Measurements from ENCODE around the gene TMPRSS13. TPM values are rescaled to one million over a fixed set of nuclear protein-coding genes. Genes with fewer than 3 reads are reported as not detected.
"Not testable (repeated sequence)": the region's sequence is repeated elsewhere in the genome, so short reads cannot be mapped to it uniquely, and the experiment has no call there.

The TMPRSS13 gene
- total RNA-seq, 2 donors from 2014 or later = 1.2 to 14.7 TPM

DNA sequence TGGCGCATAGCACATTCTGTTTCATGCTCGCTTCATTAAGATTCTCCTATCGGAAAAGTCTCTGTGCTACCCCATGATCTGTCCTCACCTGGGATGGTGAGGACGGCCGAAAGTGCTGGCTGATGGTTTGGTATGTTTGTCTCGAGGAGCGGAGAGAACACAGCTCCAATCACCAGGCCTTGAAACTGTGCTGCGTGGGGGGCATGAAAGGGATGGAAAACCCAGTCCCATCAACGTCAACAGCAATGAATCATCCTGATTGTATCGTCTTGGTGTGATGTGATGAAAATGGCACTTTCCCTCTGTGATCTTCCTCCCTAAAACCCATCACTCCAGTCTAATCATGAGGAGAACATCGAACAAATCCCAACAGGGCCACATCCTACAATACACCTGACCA, 61.1 kb downstream of the TMPRSS13 start:
- no peak for DNase-seq (ENCODE audit: low spot score)
- 73% methylated on average over 11 of the region's 11 CpGs for WGBS
- H3K27ac ChIP-seq = no peak overlapping the region
- H3K4me1 ChIP-seq (replicated peaks) = no peaks in the 10 kb centered on the region
- H3K9me3 ChIP-seq = no peaks in the 10 kb centered on the region
- intact Hi-C loops (cut with DNase I) = no loop called here
- H3K4me3 ChIP-seq = no peak overlapping the region
- no peaks in the 10 kb centered on the region for H3K36me3 ChIP-seq
- H3K27me3 ChIP-seq (replicated peaks; ENCODE audit: insufficient read depth) = no peaks in the 10 kb centered on the region
- TF ChIP-seq POLR2AphosphoS5 (IDR thresholded peaks at IDR 0.05) (no peak), POLR2A (IDR thresholded peaks at IDR 0.05) (no peak)
- TF ChIP-seq, protein P1, sequence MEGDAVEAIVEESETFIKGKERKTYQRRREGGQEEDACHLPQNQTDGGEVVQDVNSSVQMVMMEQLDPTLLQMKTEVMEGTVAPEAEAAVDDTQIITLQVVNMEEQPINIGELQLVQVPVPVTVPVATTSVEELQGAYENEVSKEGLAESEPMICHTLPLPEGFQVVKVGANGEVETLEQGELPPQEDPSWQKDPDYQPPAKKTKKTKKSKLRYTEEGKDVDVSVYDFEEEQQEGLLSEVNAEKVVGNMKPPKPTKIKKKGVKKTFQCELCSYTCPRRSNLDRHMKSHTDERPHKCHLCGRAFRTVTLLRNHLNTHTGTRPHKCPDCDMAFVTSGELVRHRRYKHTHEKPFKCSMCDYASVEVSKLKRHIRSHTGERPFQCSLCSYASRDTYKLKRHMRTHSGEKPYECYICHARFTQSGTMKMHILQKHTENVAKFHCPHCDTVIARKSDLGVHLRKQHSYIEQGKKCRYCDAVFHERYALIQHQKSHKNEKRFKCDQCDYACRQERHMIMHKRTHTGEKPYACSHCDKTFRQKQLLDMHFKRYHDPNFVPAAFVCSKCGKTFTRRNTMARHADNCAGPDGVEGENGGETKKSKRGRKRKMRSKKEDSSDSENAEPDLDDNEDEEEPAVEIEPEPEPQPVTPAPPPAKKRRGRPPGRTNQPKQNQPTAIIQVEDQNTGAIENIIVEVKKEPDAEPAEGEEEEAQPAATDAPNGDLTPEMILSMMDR (IDR thresholded peaks at IDR 0.05) = no peak

GRCh38 chr11:117866526-117866925, 62.7 kb downstream of the TMPRSS13 start:
- TF ChIP-seq POLR2A (IDR thresholded peaks at IDR 0.05) (no peak), POLR2AphosphoS5 (IDR thresholded peaks at IDR 0.05) (no peak)
- TF ChIP-seq, protein P1 (IDR thresholded peaks at IDR 0.05) = no peak
- no peaks in the 10 kb centered on the region for H3K4me1 ChIP-seq (replicated peaks)

GRCh38 chr11:117865546-117865945, 63.7 kb downstream of the TMPRSS13 start:
- WGBS = 90% methylated on average over 13 of the region's 13 CpGs
- H3K36me3 ChIP-seq; H3K4me3 ChIP-seq; H3K9me3 ChIP-seq; H3K27me3 ChIP-seq (replicated peaks; ENCODE audit: insufficient read depth); intact Hi-C loops (cut with DNase I); H3K27ac ChIP-seq; DNase-seq (ENCODE audit: low spot score); H3K4me1 ChIP-seq (replicated peaks): not testable (repeated sequence)

More at GRCh38 chr11:117866526-117866925, 62.7 kb downstream of the TMPRSS13 start:
- Histone ChIP-seq H3K27ac (no peak overlapping the region), H3K9me3 (no peaks in the 10 kb centered on the region), H3K36me3 (no peaks in the 10 kb centered on the region), H3K4me3 (no peak overlapping the region), H3K27me3 (replicated peaks; ENCODE audit: insufficient read depth) (no peaks in the 10 kb centered on the region)
- no peak for DNase-seq (ENCODE audit: low spot score)
- 45% methylated on average over 5 of the region's 5 CpGs for WGBS
- intact Hi-C loops (cut with DNase I) = no loop called here

- Histone ChIP-seq H3K36me3 (no peaks in the 10 kb centered on the region), H3K9me3 (no peaks in the 10 kb centered on the region), H3K4me1 (replicated peaks) (no peaks in the 10 kb centered on the region), H3K27me3 (replicated peaks; ENCODE audit: insufficient read depth) (no peaks in the 10 kb centered on the region), H3K27ac (no peak overlapping the region), H3K4me3 (no peak overlapping the region)
- intact Hi-C loops (cut with DNase I) = no loop called here
- WGBS = 17% methylated on average over 1 of the region's 1 CpG
- no peak for DNase-seq (ENCODE audit: low spot score)
- TF ChIP-seq, protein P1 (IDR thresholded peaks at IDR 0.05) = no peak
- no peak for TF ChIP-seq POLR2A (IDR thresholded peaks at IDR 0.05)
- TF ChIP-seq POLR2AphosphoS5 (IDR thresholded peaks at IDR 0.05) = no peak
Observed at GRCh38 chr11:117863383-117863782, 65.8 kb downstream of the TMPRSS13 start.

- H3K4me3 ChIP-seq = no peak overlapping the region
- H3K36me3 ChIP-seq = no peaks in the 10 kb centered on the region
- DNase-seq (ENCODE audit: low spot score) = no peak
- no peaks in the 10 kb centered on the region for H3K9me3 ChIP-seq
- H3K27me3 ChIP-seq (replicated peaks; ENCODE audit: insufficient read depth) = no peaks in the 10 kb centered on the region
- 92% methylated on average over 1 of the region's 1 CpG for WGBS
- intact Hi-C loops (cut with DNase I) = no loop called here
- H3K4me1 ChIP-seq (replicated peaks) = no peaks in the 10 kb centered on the region
- TF ChIP-seq POLR2AphosphoS5 (IDR thresholded peaks at IDR 0.05) (no peak), POLR2A (IDR thresholded peaks at IDR 0.05) (no peak)
- TF ChIP-seq, protein P1 (IDR thresholded peaks at IDR 0.05) = no peak
- peak overlapping the region in 1 of 2 donors; percentile 39 for H3K27ac ChIP-seq
Observed at GRCh38 chr11:117862753-117863152, 66.4 kb downstream of the TMPRSS13 start.
